HL-60/S4 (cell line): ENCODE data around the gene SUMO4.

Experiments
- in situ Hi-C: fragments of 300-500 bp; cut with MboI; formaldehyde crosslinking; loops from 2 replicates; pipeline ENCODE4 v1.14.3; 2022; ENCODE audit warnings: low sequenced_read_pairs

The SUMO4 gene

DNA sequence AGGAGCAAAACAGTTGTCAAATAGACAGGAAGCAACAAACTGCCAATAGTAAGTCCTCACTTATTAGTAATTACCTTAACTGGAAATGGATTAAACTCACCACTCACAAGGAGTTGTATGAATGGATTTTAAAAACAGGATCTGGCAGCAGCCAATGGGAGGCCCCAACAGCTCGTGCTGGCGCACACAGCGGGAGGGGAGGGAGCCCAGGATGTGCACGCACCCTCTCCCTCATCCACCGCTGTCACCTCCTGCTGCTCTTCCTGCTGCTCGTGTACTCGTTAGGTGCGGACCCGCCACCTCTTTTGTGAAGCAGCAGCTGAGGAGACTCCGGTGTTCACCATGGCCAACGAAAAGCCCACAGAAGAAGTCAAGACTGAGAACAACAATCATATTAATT is at the start of gene SUMO4:
Gene SUMO4, plus strand, starts transcription at position 213 of the 400 bp plus-strand sequence. Its CDS starts 130 bp downstream, at position 343.
- in situ Hi-C loops: no loop called here

DNA sequence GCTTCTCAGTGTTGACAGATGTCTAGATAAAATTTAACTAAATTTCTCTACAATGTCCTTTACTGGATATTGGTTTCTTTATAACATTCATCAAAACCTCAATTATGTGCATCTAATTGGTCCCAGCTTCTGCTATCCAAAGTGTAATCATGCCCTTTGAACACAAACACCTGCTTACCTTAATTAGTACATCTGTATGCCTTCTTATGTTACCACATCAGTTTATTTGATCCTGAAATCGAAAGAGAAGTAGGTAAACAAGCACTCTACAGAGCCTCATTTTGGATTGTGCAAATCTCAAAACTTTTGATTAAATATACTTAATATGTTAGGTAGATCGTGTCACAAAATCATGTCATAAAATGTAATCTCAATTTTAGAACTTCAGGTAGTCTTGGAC is 46.1 kb upstream of the SUMO4 start:
- in situ Hi-C loops: no loop called here

DNA sequence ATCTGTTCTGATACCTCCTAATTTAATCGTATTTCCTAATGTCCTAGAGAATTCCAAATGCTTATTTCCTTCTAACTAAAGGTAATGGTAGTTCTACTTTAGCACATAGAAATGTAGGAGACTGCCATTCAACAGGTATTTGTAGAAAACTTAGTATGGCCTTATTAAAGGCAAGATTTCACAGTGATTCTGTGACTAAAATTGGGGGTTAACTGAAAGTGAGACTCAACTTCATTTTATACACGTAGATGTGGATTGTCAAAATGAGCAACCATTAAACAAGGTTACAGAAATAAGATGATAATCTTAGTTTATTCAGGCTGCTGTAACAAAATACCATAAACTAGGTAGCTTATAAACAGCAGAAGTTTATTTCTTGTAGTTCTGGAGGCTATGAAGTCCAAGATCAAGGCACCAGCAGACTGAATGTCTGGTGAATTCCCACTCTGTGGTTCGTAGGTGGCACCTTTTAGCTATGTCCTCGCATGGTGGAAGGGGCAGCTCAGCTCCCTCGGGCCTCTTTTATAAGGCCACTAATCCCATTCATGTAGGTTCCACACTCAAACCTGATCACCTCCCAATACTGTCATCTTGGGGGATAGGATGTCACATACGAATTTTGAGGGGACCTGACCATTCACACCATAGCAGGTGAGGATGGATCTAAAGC is 43.8 kb upstream of the SUMO4 start:
- in situ Hi-C loops: no loop called here

GRCh38 chr6:149357726-149358538 is 42.1 kb upstream of the SUMO4 start:
- in situ Hi-C loops: no loop called here

DNA sequence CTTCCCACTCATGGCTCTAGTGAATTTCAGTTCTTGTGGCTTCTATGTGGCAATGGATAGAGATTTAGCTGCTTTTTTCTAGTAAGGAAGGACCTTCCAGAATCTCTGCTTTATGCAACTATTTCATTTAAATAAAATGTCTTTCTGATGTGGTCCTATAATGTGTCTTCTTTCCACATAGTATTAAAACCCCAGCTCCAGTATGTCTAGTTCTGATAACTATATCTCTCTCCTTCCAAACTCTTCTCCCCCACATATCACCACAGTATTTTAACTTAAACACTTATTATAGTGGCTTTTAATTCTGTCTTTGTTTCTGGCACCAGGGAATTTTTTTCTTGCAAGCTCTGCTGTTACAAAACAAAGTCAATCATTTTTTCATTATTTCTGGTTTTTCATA is 40.6 kb upstream of the SUMO4 start:
- in situ Hi-C loops: no loop called here

- in situ Hi-C loops: no loop called here
Observed at GRCh38 chr6:149360536-149360935, 39.5 kb upstream of the SUMO4 start.

DNA sequence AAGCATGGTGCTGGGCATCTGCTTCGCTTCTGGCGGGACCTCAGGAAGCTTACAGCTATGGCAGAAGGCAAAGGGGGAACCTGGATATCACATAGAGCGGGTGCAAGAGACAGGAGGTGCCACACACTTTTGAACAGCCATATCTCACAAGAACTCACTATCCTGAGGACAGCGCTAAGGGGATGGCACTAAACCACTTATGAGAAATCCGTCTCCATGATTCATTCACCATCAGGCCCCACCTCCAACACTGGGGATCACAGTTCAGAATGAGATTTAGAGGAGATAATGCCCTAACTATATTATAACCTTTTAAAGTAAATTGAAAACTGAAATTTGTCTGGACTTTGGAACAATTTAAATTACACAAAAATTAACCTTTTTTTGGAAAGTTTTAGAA is 37.8 kb upstream of the SUMO4 start:
- in situ Hi-C loops: no loop called here

DNA sequence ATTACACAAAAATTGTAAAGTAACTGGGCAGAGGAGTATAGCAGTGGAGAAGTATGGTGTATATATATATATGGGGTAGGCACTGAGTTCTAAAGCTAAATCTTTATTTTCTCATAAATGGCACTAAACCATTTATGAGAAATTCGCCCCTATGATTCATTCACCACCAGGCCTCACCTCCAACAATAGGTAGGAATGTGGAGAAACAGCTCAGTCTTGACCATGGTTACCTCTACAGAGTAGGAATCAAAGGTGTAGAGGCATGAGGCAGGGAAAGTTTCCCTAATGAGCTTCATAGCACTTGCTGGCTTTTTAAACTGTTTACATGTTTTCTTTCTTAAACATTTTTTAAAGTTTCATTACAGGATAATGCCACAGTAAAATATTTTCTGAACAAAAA is 36.9 kb upstream of the SUMO4 start:
- in situ Hi-C loops: no loop called here

DNA sequence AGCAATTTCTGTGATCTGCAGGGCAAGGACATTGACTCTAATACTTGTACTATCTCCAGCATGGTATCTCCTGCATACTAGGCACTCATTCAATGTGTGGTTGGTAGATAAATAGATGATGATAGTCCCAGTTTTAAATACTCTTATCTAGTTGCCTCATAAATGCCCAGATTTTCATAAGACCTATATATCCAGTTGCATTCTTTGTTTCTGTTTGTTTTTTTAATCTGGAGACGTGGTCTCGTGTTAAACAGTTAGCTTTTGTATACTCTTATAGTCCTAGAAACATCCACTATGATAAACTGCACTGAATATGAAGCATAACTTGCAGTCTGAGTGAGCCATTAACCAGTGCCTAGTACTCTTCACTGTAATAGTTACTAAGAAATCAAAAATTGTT is 35.5 kb upstream of the SUMO4 start:
- in situ Hi-C loops: no loop called here

- in situ Hi-C loops: no loop called here
Observed at GRCh38 chr6:149365197-149365596, 34.9 kb upstream of the SUMO4 start.

DNA sequence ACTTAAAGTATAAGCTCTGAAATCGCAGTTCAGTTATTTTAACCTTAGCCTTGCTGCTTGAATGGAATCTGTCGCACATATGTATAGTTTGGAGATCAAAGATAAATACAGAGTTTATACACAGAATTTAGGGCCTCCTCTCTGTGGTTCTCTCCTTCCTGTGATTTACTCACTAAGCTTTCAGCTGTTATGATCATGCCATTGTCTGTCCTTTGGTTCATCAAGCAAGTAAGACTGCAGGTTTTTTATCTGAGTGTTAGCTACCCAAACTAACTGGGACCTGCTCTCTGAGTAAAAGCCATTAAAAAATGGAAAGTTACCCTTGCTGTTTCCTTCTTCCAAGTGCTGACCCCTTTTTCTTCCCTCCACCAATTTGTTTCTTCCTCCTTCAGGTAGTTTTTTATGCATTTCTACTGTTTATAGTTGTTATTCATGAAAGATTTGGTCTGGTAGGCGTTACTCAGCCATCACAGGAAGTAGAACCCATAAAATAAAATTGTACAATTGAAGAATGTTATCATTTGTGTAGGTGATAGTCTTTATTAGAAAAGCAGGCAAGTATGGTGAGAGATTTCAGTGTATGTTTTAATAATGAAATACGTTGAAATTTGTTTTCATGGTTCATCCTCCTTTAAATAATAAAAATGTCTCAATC is 33.7 kb upstream of the SUMO4 start:
- in situ Hi-C loops: no loop called here

- in situ Hi-C loops: no loop called here
Observed at GRCh38 chr6:149368065-149368464, 32.0 kb upstream of the SUMO4 start.

DNA sequence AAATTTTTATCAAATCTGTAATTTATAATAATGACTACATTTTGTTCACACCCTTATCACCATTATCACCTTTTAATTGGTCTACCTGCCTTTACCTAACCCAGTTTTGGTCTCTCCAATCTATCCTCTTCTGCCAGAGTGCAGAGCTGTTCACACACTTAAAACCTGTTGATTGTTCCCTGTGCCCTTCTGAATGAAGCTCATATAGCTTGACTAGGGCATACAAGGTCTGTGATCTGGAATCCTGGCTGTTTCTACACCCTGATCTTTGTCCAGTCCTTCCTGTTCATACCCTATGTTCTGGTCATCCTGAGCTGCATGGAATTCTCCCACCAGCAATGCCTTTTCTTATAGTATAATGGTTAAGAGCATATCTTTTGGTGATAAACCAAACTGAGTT is 28.9 kb upstream of the SUMO4 start:
- in situ Hi-C loops: no loop called here

DNA sequence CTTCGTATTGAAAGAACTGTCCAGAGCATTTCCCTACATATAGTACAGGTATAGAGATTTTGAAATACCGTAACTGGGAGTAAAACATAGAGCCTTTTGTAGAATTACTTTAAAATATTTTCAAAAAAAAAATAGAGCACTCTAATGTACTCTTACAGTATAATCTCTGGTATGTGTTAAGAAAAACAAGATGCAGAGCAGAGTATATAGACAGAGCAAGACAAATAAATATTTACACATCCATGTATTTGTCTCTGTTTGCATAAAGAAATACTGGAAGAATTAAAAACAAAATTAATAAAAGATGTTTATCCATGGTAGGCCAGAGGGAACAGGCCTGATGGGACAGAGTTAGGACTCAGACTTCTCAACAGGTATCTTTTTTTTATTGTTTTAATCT is 28.0 kb upstream of the SUMO4 start:
- in situ Hi-C loops: no loop called here

DNA sequence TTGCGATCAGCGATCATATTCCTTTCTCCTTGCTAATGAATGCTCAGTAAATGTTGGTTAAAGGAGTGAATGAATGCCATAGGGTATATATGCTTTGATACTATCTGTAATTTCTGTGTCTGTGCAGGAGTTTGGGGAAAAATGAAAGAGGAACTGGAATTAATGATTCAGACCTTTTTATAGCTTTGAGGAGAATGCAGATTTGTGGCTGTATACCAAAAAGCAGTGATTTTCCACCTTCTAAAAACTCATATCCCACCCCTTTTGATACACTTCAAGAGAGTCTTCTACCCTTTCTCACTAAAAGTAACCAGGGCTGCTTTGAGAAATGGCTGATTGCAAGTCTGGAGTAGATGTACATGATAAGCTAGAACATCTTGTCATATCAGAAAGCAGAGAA is 26.6 kb upstream of the SUMO4 start:
- in situ Hi-C loops: no loop called here

DNA sequence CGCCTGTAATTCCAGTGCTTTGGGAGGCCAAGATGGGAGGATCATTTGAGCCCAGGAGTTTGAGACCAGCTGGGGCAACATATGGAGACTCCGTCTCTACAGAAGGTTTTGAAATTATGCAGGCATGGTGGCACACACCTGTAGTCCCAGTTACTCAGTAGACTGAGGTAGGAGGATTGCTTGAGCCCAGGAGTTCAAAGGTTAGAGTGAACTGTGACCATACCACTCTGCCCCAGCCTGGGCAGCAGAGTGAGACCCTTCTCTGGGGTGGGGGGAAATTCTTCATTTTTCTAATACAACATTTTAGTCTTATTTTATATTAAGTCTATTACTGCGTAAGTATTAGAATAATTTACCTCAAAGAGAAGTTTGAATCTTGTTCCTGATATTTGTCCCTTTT is 20.1 kb upstream of the SUMO4 start:
- in situ Hi-C loops: no loop called here

DNA sequence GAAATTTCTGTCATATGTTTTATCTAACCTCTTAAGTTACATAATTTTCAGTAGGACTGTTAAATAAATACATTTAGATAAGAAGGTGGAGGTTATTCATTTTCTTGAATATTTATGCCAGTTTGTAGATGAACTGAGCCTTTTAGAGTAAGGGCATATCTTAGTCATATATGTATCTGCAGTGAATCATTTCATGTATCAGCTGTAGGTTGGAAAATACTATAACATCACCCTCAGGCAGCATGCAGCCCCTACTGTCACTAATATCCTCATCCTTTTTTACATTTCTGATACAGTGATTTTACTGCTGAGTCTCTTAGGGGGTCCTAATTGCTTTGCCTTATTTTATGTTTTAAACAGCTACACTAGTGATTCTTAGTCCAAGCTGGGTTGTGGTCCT is 19.5 kb upstream of the SUMO4 start:
- in situ Hi-C loops: no loop called here

- in situ Hi-C loops: no loop called here
Observed at GRCh38 chr6:149383371-149383770, 16.7 kb upstream of the SUMO4 start.

- in situ Hi-C loops: no loop called here
Observed at GRCh38 chr6:149384464-149384863, 15.6 kb upstream of the SUMO4 start.

GRCh38 chr6:149385998-149386646 is 13.9 kb upstream of the SUMO4 start:
- in situ Hi-C loops: no loop called here

GRCh38 chr6:149387779-149388512 is 12.1 kb upstream of the SUMO4 start:
- in situ Hi-C loops: no loop called here
